Right lobe of liver (tissue), 6 donors: Measurements from ENCODE around the gene WDR90. TPM values are rescaled to one million over a fixed set of nuclear protein-coding genes. Genes with fewer than 3 reads are reported as not detected.
A peak's percentile ranks its signal among the peaks of the same experiment; 100 is the strongest.

Experiments used
- ATAC-seq, 4 donors: fragments of 200-7000 bp; cut with Tn5 transposase; one replicate each; pipeline ENCODE4 v1.9.1; 2020; ENCODE audit warnings: mild to moderate bottlenecking in 4 of 4, moderate library complexity in 4 of 4
- DNase-seq, 3 donors: peaks; one replicate each; pipeline ENCODE4 v3.0.0-alpha.2; 2020
- H3K27ac ChIP-seq, 3 donors: fragments of 200-600 bp; one replicate each; pipeline ENCODE4 v1.8.0; 2022
- H3K27me3 ChIP-seq, 2 donors: fragments of 200-600 bp; one replicate each; pipeline ENCODE4 v1.8.0; 2022
- H3K36me3 ChIP-seq, 4 donors: fragments of 200-600 bp; sonication (generic) in 1 of 4; one replicate each; pipeline versions ENCODE4 v1.5.1 to v1.8.0; 2017 to 2022; ENCODE audit warnings: control low read depth in 1 of 4
- H3K4me1 ChIP-seq, 4 donors: fragments of 200-600 bp; sonication (generic) in 1 of 4; one replicate each; pipeline versions ENCODE4 v1.5.1 to v1.8.0; 2017 to 2022; ENCODE audit warnings: control low read depth in 1 of 4
- H3K4me3 ChIP-seq, 3 donors: fragments of 200-600 bp; one replicate each; pipeline ENCODE4 v1.8.0; 2022
- H3K9me3 ChIP-seq, 4 donors: fragments of 200-600 bp; sonication (generic) in 1 of 4; one replicate each; pipeline versions ENCODE4 v1.5.1 to v1.8.0; 2017 to 2022; ENCODE audit warnings: control low read depth in 1 of 4
- POLR2A ChIP-seq: fragments of 450-650 bp; IDR thresholded peaks from one replicate; pipeline ENCODE4 v1.6.1; 2017; ENCODE audit warnings: antibody characterized with exemption, mild to moderate bottlenecking
- WGBS: methylation state at CpG from one replicate; pipeline ENCODE4 v1.1.6; 2018; ENCODE audit warnings: low coverage, low lambda C conversion rate; ENCODE audit not compliant: insufficient coverage; ENCODE audit errors: missing lambda C conversion rate; 5-methylcytosine and 5-hydroxymethylcytosine counted together
- intact Hi-C, 2 donors: fragments of 100-400 bp; cut with DNase I; formaldehyde crosslinking; loops; one replicate each; pipeline versions ENCODE4 v1.11.2 to v1.14.1; 2022
- long read RNA-seq: library from polyadenylated mRNA; unstranded; transcript quantifications from one replicate; pipeline ENCODE4 v2.0.0, GENCODE V29; 2019
- total RNA-seq, 6 experiments: library from RNA; depleted of rRNA in 2 of 6; stranded (reverse); fragments of >200 nt in 2 of 6; fragmentation: NEBNext Ultra II Directional in 3 of 6; extraction: Animal tissue kit (Norgen Biotek cat#: 25700) in 3 of 6; gene quantifications; one replicate each; pipeline versions ENCODE4 v1.1.0 to v1.2.4, GENCODE V29; 2016 to 2023
- TF ChIP-seq, protein P1 (sequence below), 4 donors: fragments of 200-600 bp in 3 of 4; fragments of 450-650 bp in 1 of 4; IDR thresholded peaks; one replicate each; pipeline versions ENCODE4 v1.5.1 to v1.8.0; 2016 to 2022; ENCODE audit warnings: antibody characterized with exemption in 4 of 4, mild to moderate bottlenecking in 2 of 4
- donor health status: DM: no; HTN: yes; CAD: no.
- donor health status: DM: no; HTN: no; CAD: no.
- donor health status: DM: no; HTN: no; CAD: no.
- donor health status: DM: no; HTN: yes; CAD: no.
- donor health status: DM: no; HTN: yes; CAD: no.

The WDR90 gene
- 10 to 100 TPM in 4 of 6 experiments, 1 to 10 TPM in 2; 7.2 to 18.1 (median 11.8) TPM for total RNA-seq
- long read RNA-seq = 0 reads

- no peaks in the 10 kb centered on the region for H3K27me3 ChIP-seq
- peak; percentile 77 for TF ChIP-seq POLR2A
- TF ChIP-seq, protein P1, sequence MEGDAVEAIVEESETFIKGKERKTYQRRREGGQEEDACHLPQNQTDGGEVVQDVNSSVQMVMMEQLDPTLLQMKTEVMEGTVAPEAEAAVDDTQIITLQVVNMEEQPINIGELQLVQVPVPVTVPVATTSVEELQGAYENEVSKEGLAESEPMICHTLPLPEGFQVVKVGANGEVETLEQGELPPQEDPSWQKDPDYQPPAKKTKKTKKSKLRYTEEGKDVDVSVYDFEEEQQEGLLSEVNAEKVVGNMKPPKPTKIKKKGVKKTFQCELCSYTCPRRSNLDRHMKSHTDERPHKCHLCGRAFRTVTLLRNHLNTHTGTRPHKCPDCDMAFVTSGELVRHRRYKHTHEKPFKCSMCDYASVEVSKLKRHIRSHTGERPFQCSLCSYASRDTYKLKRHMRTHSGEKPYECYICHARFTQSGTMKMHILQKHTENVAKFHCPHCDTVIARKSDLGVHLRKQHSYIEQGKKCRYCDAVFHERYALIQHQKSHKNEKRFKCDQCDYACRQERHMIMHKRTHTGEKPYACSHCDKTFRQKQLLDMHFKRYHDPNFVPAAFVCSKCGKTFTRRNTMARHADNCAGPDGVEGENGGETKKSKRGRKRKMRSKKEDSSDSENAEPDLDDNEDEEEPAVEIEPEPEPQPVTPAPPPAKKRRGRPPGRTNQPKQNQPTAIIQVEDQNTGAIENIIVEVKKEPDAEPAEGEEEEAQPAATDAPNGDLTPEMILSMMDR (IDR thresholded peaks at IDR 0.05) = no peak
- no peaks in the 10 kb centered on the region for H3K9me3 ChIP-seq
- DNase-seq (peak; percentile 95 to 97 (median 97)), ATAC-seq (peak; percentile 56 to 61 (median 58))
- intact Hi-C loops = no loop called here
- peaks cover 0 to 38% (median 17%) of the 10 kb centered on the region in 4 donors for H3K4me1 ChIP-seq
- WGBS = 0% methylated on average over 2 of the region's 91 CpGs
- H3K4me3 ChIP-seq = peak within 1 kb of the TSS; percentile 46 to 88 (median 72)
- peak within 1 kb of the TSS; percentile 86 to 94 (median 89) for H3K27ac ChIP-seq
- no peaks in the 10 kb centered on the region for H3K36me3 ChIP-seq
Observed at GRCh38 chr16:648781-649589, at the start of gene WDR90. Gene WDR90 (plus strand): TSS chr16:649365. CDS start chr16:649417, 52 bp downstream.

DNA sequence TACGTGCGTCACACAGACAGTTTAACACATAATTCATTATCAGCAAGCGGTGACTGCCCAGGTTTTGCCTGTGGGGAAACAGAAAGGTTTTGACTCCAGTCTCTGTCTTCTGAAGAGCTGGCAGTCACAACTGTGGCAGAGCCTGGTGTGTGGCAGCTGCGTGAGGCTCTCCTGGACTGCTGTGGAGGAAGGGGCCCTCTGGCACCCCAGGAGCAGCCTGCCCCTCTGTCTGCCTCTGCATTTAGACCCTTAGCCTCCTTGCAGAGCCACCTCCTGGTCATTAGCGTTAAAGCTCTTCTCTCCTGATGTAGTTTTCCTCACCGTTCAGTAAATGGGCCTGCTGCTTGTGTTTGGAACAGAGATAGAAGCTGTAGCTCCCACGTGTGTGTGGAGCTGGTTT lies 48.4 kb upstream of the WDR90 start:
- Histone ChIP-seq H3K27ac (no peak overlapping the region), H3K4me1 (peaks cover 0 to 17% (median 6%) of the 10 kb centered on the region in 4 donors), H3K27me3 (no peaks in the 10 kb centered on the region), H3K36me3 (no peaks in the 10 kb centered on the region), H3K9me3 (no peaks in the 10 kb centered on the region), H3K4me3 (no peak overlapping the region)
- DNase-seq = no peak
- TF ChIP-seq, protein P1 (IDR thresholded peaks at IDR 0.05) = peak in 3 of 4 donors; percentile 6 to 27 (median 19)
- no peak for TF ChIP-seq POLR2A
- whole genome bisulfite sequencing = 49% methylated on average over 6 of the region's 7 CpGs
- ATAC-seq = peak in 1 of 4 donors; percentile 42
- intact Hi-C loops = no loop called here

GRCh38 chr16:603933-604332 lies 45.2 kb upstream of the WDR90 start:
- no peak overlapping the region for H3K4me3 ChIP-seq
- no peaks in the 10 kb centered on the region for H3K36me3 ChIP-seq
- H3K27ac ChIP-seq = no peak overlapping the region
- no peaks in the 10 kb centered on the region for H3K27me3 ChIP-seq
- ATAC-seq = no peak
- WGBS = 71% methylated on average over 5 of the region's 5 CpGs
- intact Hi-C loops = no loop called here
- no peak for TF ChIP-seq POLR2A
- TF ChIP-seq, protein P1 (IDR thresholded peaks at IDR 0.05) = no peak
- no peak for DNase-seq
- peaks cover 0 to 3% (median 0%) of the 10 kb centered on the region in 4 donors for H3K4me1 ChIP-seq
- no peaks in the 10 kb centered on the region for H3K9me3 ChIP-seq

DNA sequence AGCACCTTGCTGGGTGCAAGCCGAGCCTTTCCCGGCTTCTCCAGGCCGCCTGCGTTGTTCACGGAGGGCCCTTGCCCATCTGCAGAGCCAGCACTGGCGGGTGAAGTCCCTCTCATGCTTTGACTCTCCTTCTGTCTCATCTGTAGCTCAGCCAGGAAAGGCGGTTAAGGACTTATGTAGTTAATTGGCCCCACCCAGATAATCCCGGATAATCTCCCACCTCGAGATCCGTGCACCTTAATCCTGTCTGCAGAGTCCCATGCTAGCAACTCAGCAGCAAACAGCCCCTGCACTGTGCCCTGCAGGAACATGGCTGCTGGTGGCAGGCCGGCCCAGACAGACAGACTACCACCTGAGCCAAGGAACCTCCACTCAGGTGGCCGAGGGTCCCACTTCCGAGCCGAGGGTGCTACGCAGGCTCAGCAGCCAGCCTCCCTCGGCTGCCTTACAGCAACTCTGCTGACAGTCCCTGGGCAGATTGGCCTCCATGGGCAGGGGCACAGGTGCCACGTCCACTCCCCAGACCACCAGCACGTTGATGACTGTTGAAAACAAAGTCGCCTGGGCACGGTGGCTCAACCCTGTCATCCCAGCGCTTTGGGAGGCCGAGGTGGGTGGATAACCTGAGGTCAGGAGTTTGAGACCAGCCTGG lies 42.4 kb upstream of the WDR90 start:
- Histone ChIP-seq H3K4me3 (no peak overlapping the region), H3K9me3 (no peaks in the 10 kb centered on the region), H3K4me1 (no peaks in the 10 kb centered on the region), H3K27me3 (no peaks in the 10 kb centered on the region), H3K27ac (no peak overlapping the region), H3K36me3 (no peaks in the 10 kb centered on the region)
- 90% methylated on average over 4 of the region's 22 CpGs for WGBS
- no peak for DNase-seq
- intact Hi-C loops = no loop called here
- no peak for ATAC-seq
- TF ChIP-seq, protein P1 (IDR thresholded peaks at IDR 0.05) = no peak
- no peak for TF ChIP-seq POLR2A
